SK-N-SH treated with all-trans-retinoic acid at 6 μM for 48 hours (cell line): Measurements from ENCODE around the gene CTNND2.

Source experiments
- ATAC-seq: fragments of 200-7000 bp; cut with Tn5 transposase; 3 replicates; pipeline ENCODE4 v1.9.1; 2020; ENCODE audit warnings: mild to moderate bottlenecking, moderate library complexity
- ARNTL ChIP-seq: fragments of 450-650 bp; formaldehyde crosslinking; IDR thresholded peaks from 2 replicates; pipeline ENCODE4 v1.5.0; 2020; ENCODE audit warnings: low read depth, mild to moderate bottlenecking, moderate library complexity, borderline replicate concordance
- CREB5 ChIP-seq: fragments of 250-450 bp; sonication (Bioruptor Pico); IDR thresholded peaks from 2 replicates; pipeline ENCODE4 v1.5.1; 2020; ENCODE audit warnings: low read depth, mild to moderate bottlenecking, moderate library complexity
- CSDC2 ChIP-seq: fragments of 250-450 bp; sonication (Bioruptor Pico); IDR thresholded peaks from 2 replicates; pipeline ENCODE4 v1.5.0; 2020; ENCODE audit warnings: mild to moderate bottlenecking, moderate library complexity
- ESRRG ChIP-seq: fragments of 250-450 bp; sonication (Bioruptor Pico); IDR thresholded peaks from 2 replicates; pipeline ENCODE4 v1.6.1; 2021; ENCODE audit warnings: mild to moderate bottlenecking
- GLIS3 ChIP-seq: fragments of 250-450 bp; sonication (Bioruptor Pico); IDR thresholded peaks from 2 replicates; pipeline ENCODE4 v1.5.0; 2020; ENCODE audit warnings: mild to moderate bottlenecking, moderate library complexity
- ISL1 ChIP-seq: fragments of 250-450 bp; sonication (Bioruptor Pico); IDR thresholded peaks from 2 replicates; pipeline ENCODE4 v2.1.2; 2022; ENCODE audit warnings: mild to moderate bottlenecking, moderate library complexity
- OSR1 ChIP-seq: fragments of 250-450 bp; sonication (Bioruptor Pico); IDR thresholded peaks from 2 replicates; pipeline ENCODE4 v1.8.0; 2022; ENCODE audit warnings: moderate library complexity, mild to moderate bottlenecking, inconsistent platforms
- PATZ1 ChIP-seq: fragments of 250-450 bp; sonication (Bioruptor Pico); IDR thresholded peaks from 2 replicates; pipeline ENCODE4 v1.8.0; 2020; ENCODE audit warnings: mild to moderate bottlenecking, moderate library complexity, borderline replicate concordance
- POU6F1 ChIP-seq: fragments of 250-450 bp; sonication (Bioruptor Pico); IDR thresholded peaks from 2 replicates; pipeline ENCODE4 v1.8.0; 2021; ENCODE audit warnings: low read depth, mild to moderate bottlenecking, moderate library complexity, borderline replicate concordance
- PPARA ChIP-seq: fragments of 250-450 bp; sonication (Bioruptor Pico); IDR thresholded peaks from 2 replicates; pipeline ENCODE4 v1.5.0; 2020; ENCODE audit warnings: mild to moderate bottlenecking, borderline replicate concordance
- RARB ChIP-seq: fragments of 250-450 bp; sonication (Bioruptor Pico); IDR thresholded peaks from 2 replicates; pipeline ENCODE4 v1.8.0; 2021; ENCODE audit warnings: mild to moderate bottlenecking, moderate library complexity
- SNAI2 ChIP-seq: fragments of 250-450 bp; sonication (Bioruptor Pico); IDR thresholded peaks from 2 replicates; pipeline ENCODE4 v1.5.0; 2020; ENCODE audit warnings: mild to moderate bottlenecking, moderate library complexity
- TCF4 ChIP-seq: fragments of 250-450 bp; sonication (Bioruptor Pico); IDR thresholded peaks from 2 replicates; pipeline ENCODE4 v1.8.0; 2021; ENCODE audit warnings: mild to moderate bottlenecking, moderate library complexity, borderline replicate concordance
- TOX ChIP-seq: fragments of 250-450 bp; sonication (Bioruptor Pico); IDR thresholded peaks from 2 replicates; pipeline ENCODE4 v1.8.0; 2021; ENCODE audit warnings: mild to moderate bottlenecking, moderate library complexity, borderline replicate concordance
- TSHZ2 ChIP-seq: fragments of 250-450 bp; sonication (Bioruptor Pico); IDR thresholded peaks from 2 replicates; pipeline ENCODE4 v1.5.0; 2020; ENCODE audit warnings: mild to moderate bottlenecking, moderate library complexity
- ZC3H10 ChIP-seq: fragments of 250-450 bp; sonication (Bioruptor Pico); IDR thresholded peaks from 2 replicates; pipeline ENCODE4 v1.5.1; 2021; ENCODE audit warnings: mild to moderate bottlenecking, moderate library complexity
- ZFP3 ChIP-seq: fragments of 250-450 bp; sonication (Bioruptor Pico); IDR thresholded peaks from 2 replicates; pipeline ENCODE4 v1.5.0; 2020; ENCODE audit warnings: mild to moderate bottlenecking, moderate library complexity
- ZFP30 ChIP-seq: fragments of 450-650 bp; formaldehyde crosslinking; IDR thresholded peaks from 2 replicates; pipeline ENCODE4 v1.5.0; 2022; ENCODE audit warnings: mild to moderate bottlenecking, moderate library complexity
- ZNF565 ChIP-seq: fragments of 450-650 bp; formaldehyde crosslinking; conservative IDR thresholded peaks from 2 replicates; pipeline ENCODE4 v1.5.0; 2020; ENCODE audit warnings: low read depth, mild to moderate bottlenecking, moderate library complexity
- ZNF70 ChIP-seq: fragments of 450-650 bp; formaldehyde crosslinking; IDR thresholded peaks from 2 replicates; pipeline ENCODE4 v1.5.0; 2020; ENCODE audit warnings: mild to moderate bottlenecking, moderate library complexity
- ZNF8 ChIP-seq: fragments of 450-650 bp; formaldehyde crosslinking; IDR thresholded peaks from 2 replicates; pipeline ENCODE4 v1.5.0; 2020; ENCODE audit warnings: mild to moderate bottlenecking, moderate library complexity
- TF ChIP-seq, protein P1 (sequence below): fragments of 250-450 bp; sonication (Bioruptor Pico); IDR thresholded peaks from 2 replicates; pipeline ENCODE4 v1.5.1; 2021; ENCODE audit warnings: mild to moderate bottlenecking, moderate library complexity

CTNND2 gene

DNA sequence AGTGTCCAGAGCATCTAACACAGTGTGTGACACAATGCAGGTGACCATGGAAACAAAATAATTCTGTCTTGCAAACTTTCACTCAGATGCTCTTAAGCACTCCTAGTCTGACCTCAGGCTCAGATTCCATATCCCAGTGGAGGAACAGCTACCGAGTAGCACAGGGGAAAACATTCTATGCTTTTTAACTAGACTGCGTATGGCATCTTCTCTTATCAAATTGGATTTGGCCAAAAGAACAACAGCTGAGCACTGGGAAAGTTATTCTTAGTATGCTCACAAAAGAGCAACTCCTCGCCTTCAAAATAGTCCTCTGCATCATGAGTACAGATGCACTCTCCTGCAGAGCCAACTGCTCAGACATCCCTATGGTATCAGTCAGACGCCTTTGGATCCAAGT, 615.0 kb downstream of the CTNND2 start:
- ATAC-seq, result no peak
- TF ChIP-seq TSHZ2 (no peak), ZFP30 (CRISPR knock-in tag) (no peak), PATZ1 (CRISPR knock-in tag) (no peak), CSDC2 (CRISPR knock-in tag) (no peak), RARB (CRISPR knock-in tag) (no peak), ZFP3 (CRISPR knock-in tag) (no peak), GLIS3 (CRISPR knock-in tag) (no peak)

DNA sequence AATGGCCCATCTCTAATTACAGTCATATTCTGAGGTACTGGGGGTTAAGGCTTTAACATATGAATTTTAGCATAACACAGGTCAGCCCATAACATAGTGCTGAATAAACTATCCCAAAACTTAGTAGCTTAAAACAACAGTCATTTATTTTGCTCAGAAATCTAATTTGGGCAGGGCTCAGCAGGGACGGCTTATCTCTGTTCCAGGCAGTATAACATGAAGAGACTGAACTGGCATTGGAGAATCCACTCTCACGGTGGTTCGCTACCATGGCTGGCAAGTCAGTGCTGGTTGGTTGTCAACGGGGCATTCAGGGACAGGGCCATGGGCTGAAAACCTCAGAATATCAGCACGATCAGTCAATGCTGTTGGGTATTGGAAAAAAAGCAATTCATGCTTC, 622.4 kb downstream of the CTNND2 start:
- TF ChIP-seq, protein P1, sequence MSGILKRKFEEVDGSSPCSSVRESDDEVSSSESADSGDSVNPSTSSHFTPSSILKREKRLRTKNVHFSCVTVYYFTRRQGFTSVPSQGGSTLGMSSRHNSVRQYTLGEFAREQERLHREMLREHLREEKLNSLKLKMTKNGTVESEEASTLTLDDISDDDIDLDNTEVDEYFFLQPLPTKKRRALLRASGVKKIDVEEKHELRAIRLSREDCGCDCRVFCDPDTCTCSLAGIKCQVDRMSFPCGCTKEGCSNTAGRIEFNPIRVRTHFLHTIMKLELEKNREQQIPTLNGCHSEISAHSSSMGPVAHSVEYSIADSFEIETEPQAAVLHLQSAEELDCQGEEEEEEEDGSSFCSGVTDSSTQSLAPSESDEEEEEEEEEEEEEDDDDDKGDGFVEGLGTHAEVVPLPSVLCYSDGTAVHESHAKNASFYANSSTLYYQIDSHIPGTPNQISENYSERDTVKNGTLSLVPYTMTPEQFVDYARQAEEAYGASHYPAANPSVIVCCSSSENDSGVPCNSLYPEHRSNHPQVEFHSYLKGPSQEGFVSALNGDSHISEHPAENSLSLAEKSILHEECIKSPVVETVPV, result no peak
- TF ChIP-seq ISL1, result no peak
- TF ChIP-seq PPARA, result no peak
- no peak for TF ChIP-seq SNAI2 (CRISPR knock-in tag)
- TF ChIP-seq ZNF70 (CRISPR knock-in tag), result no peak
- no peak for TF ChIP-seq CREB5
- no peak for TF ChIP-seq ZFP3 (CRISPR knock-in tag)
- TF ChIP-seq TOX (CRISPR knock-in tag), result no peak
- no peak for ATAC-seq

- ATAC-seq, result no peak
- no peak for TF ChIP-seq TCF4 (CRISPR knock-in tag)
- TF ChIP-seq, all 23 proteins: peak for 0
Measured at GRCh38 chr5:11277323-11277722, 626.9 kb downstream of the CTNND2 start.

- ATAC-seq, result no peak
- no peak for TF ChIP-seq ARNTL (CRISPR knock-in tag)
- TF ChIP-seq ZC3H10 (CRISPR knock-in tag), result no peak
- no peak for TF ChIP-seq POU6F1
- TF ChIP-seq ESRRG, result no peak
- TF ChIP-seq OSR1 (CRISPR knock-in tag), result no peak
- TF ChIP-seq ZNF8 (CRISPR knock-in tag), result no peak
- no peak for TF ChIP-seq ZFP30 (CRISPR knock-in tag)
- no peak for TF ChIP-seq PPARA
- no peak for TF ChIP-seq ZNF565 (CRISPR knock-in tag)
- no peak for TF ChIP-seq TSHZ2
- TF ChIP-seq ISL1, result no peak
- no peak for TF ChIP-seq TCF4 (CRISPR knock-in tag)
- no peak for TF ChIP-seq TOX (CRISPR knock-in tag)
- no peak for TF ChIP-seq GLIS3 (CRISPR knock-in tag)
Measured at GRCh38 chr5:11273180-11273903, 630.9 kb downstream of the CTNND2 start.
